ENCODE measurements around the gene P2RX4. TPM values are rescaled to one million over a fixed set of nuclear protein-coding genes. Genes with fewer than 3 reads are reported as not detected.

Gene P2RX4
- total RNA-seq, 1 experiment from 2014 or later = 8.1 TPM

GRCh38 chr12:121218588-121219352 is 8.8 kb downstream of the P2RX4 start:
- no peaks in the 10 kb centered on the region for H3K9me3 Mint-ChIP-seq
- H3K4me1 Mint-ChIP-seq = no peaks in the 10 kb centered on the region
- H3K27ac Mint-ChIP-seq = no peak overlapping the region
- no peak overlapping the region for H3K9ac ChIP-seq (ENCODE audit: extremely low read depth, insufficient read length, low read length)
- H4K20me1 ChIP-seq (ENCODE audit: control insufficient read depth, insufficient read depth, insufficient read length) = no peaks in the 10 kb centered on the region
- no peak overlapping the region for H3K14ac ChIP-seq (ENCODE audit: insufficient read depth, low read length)
- H3K36me3 Mint-ChIP-seq (ENCODE audit: insufficient read depth in 1 of 3, low read depth in 3 of 3) = peaks cover 0 to 2% (median 2%) of the 10 kb centered on the region in 3 experiments; a peak in 3 of 7 replicates
- no peak overlapping the region for H3K4ac ChIP-seq (ENCODE audit: low read depth, low read length)
- H3K27ac ChIP-seq (ENCODE audit: insufficient read length, low read depth, low read length) = no peak overlapping the region
- no peaks in the 10 kb centered on the region for H3K79me1 ChIP-seq (ENCODE audit: insufficient read depth, low read depth, low read length, poor library complexity, severe bottlenecking)
- no peak overlapping the region for H3T11ph ChIP-seq (ENCODE audit: low read length)
- H3K27me3 Mint-ChIP-seq (ENCODE audit: low read depth) = no peaks in the 10 kb centered on the region
- no peak overlapping the region for H2BK120ac ChIP-seq (ENCODE audit: low read depth, low read length, poor library complexity, severe bottlenecking)
- H3K4me1 ChIP-seq (ENCODE audit: insufficient read depth, low read length) = no peaks in the 10 kb centered on the region
- TF ChIP-seq, protein P1, sequence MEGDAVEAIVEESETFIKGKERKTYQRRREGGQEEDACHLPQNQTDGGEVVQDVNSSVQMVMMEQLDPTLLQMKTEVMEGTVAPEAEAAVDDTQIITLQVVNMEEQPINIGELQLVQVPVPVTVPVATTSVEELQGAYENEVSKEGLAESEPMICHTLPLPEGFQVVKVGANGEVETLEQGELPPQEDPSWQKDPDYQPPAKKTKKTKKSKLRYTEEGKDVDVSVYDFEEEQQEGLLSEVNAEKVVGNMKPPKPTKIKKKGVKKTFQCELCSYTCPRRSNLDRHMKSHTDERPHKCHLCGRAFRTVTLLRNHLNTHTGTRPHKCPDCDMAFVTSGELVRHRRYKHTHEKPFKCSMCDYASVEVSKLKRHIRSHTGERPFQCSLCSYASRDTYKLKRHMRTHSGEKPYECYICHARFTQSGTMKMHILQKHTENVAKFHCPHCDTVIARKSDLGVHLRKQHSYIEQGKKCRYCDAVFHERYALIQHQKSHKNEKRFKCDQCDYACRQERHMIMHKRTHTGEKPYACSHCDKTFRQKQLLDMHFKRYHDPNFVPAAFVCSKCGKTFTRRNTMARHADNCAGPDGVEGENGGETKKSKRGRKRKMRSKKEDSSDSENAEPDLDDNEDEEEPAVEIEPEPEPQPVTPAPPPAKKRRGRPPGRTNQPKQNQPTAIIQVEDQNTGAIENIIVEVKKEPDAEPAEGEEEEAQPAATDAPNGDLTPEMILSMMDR (conservative IDR thresholded peaks at IDR 0.05) = no peak
- no peak overlapping the region for H4K5ac ChIP-seq (ENCODE audit: insufficient read length, low read depth, low read length)
- WGBS (ENCODE audit: extremely low coverage, insufficient read length, low lambda C conversion rate) = no CpG with 5 or more reads among the region's 18 CpGs
- H3K9me3 ChIP-seq (ENCODE audit: control insufficient read depth, low read depth, low read length) = no peaks in the 10 kb centered on the region
- no peak overlapping the region for H2BK15ac ChIP-seq (ENCODE audit: low read depth, low read length)
- no peak overlapping the region for H3K56ac ChIP-seq (ENCODE audit: insufficient read length, low read depth, low read length)
- no peaks in the 10 kb centered on the region for H3K79me2 ChIP-seq (ENCODE audit: insufficient read depth, low read length)
- H2AK5ac ChIP-seq (ENCODE audit: insufficient read length, low read length) = no peak overlapping the region
- no peak overlapping the region for H2BK5ac ChIP-seq (ENCODE audit: insufficient read length, low read length)
- no peak overlapping the region for H2BK20ac ChIP-seq (ENCODE audit: low read depth, low read length, poor library complexity, severe bottlenecking)
- no peak overlapping the region for H3K4me2 ChIP-seq (ENCODE audit: insufficient read depth, insufficient read length, low read length)
- no peak overlapping the region for H4K91ac ChIP-seq (ENCODE audit: insufficient read length, low read depth, low read length)
- H3K27me3 ChIP-seq (ENCODE audit: insufficient read depth, low read length) = no peaks in the 10 kb centered on the region
- no peak overlapping the region for H3K4me3 Mint-ChIP-seq
- no peak for DNase-seq
- H3K23me2 ChIP-seq (ENCODE audit: insufficient read length, low read depth, low read length, poor library complexity, severe bottlenecking) = no peaks in the 10 kb centered on the region
- H3K23ac ChIP-seq (ENCODE audit: insufficient read length, low read depth, low read length) = no peak overlapping the region
- H2BK12ac ChIP-seq (ENCODE audit: insufficient read length, low read depth, low read length) = no peak overlapping the region
- H2AFZ ChIP-seq (ENCODE audit: low read length) = no peak overlapping the region
- H4K8ac ChIP-seq (replicated peaks; ENCODE audit: insufficient read length, low read depth, low read length) = no peak overlapping the region
- H3K18ac ChIP-seq (ENCODE audit: insufficient read length, low read depth, low read length) = no peak overlapping the region

Data from H9 (cell line).